ENCODE data around the gene BCR.
A peak's percentile ranks its signal among the peaks of the same experiment; 100 is the strongest.

The BCR gene

GRCh38 chr22:23274891-23275694, 94.8 kb downstream of the BCR start:
- in situ Hi-C loops (cut with HindIII; ENCODE audit: low pct_ligation_motif_present, low pct_unique_long_range_greater_than_20kb, low sequenced_read_pairs): no loop called here
- no peak for DNase-seq

- in situ Hi-C loops (cut with HindIII; ENCODE audit: low pct_ligation_motif_present, low pct_unique_long_range_greater_than_20kb, low sequenced_read_pairs): no loop called here
- DNase-seq: no peak
Observed at GRCh38 chr22:23275751-23276150, 95.4 kb downstream of the BCR start.

- in situ Hi-C loops (cut with HindIII; ENCODE audit: low pct_ligation_motif_present, low pct_unique_long_range_greater_than_20kb, low sequenced_read_pairs): no loop called here
Observed at GRCh38 chr22:23276656-23277582, 96.6 kb downstream of the BCR start.

GRCh38 chr22:23277583-23278295, 97.4 kb downstream of the BCR start:
- in situ Hi-C loops (cut with HindIII; ENCODE audit: low pct_ligation_motif_present, low pct_unique_long_range_greater_than_20kb, low sequenced_read_pairs): no loop called here
- DNase-seq: no peak

More at GRCh38 chr22:23276656-23277582, 96.6 kb downstream of the BCR start:
- DNase-seq: no peak

GRCh38 chr22:23278883-23279675, 98.8 kb downstream of the BCR start:
- in situ Hi-C loops (cut with HindIII; ENCODE audit: low pct_ligation_motif_present, low pct_unique_long_range_greater_than_20kb, low sequenced_read_pairs): no loop called here
- no peak for DNase-seq

- in situ Hi-C loops (cut with HindIII; ENCODE audit: low pct_ligation_motif_present, low pct_unique_long_range_greater_than_20kb, low sequenced_read_pairs): no loop called here
Observed at GRCh38 chr22:23279781-23280180, 99.5 kb downstream of the BCR start.

GRCh38 chr22:23280356-23281052, 100.2 kb downstream of the BCR start:
- in situ Hi-C loops (cut with HindIII; ENCODE audit: low pct_ligation_motif_present, low pct_unique_long_range_greater_than_20kb, low sequenced_read_pairs): no loop called here
- no peak for DNase-seq

More at GRCh38 chr22:23279781-23280180, 99.5 kb downstream of the BCR start:
- no peak for DNase-seq

- in situ Hi-C loops (cut with HindIII; ENCODE audit: low pct_ligation_motif_present, low pct_unique_long_range_greater_than_20kb, low sequenced_read_pairs): no loop called here
Observed at GRCh38 chr22:23281053-23281405, 100.7 kb downstream of the BCR start.

GRCh38 chr22:23281406-23282088, 101.2 kb downstream of the BCR start:
- DNase-seq: peak; percentile 77
- in situ Hi-C loops (cut with HindIII; ENCODE audit: low pct_ligation_motif_present, low pct_unique_long_range_greater_than_20kb, low sequenced_read_pairs): no loop called here

More at GRCh38 chr22:23281053-23281405, 100.7 kb downstream of the BCR start:
- DNase-seq: no peak

- in situ Hi-C loops (cut with HindIII; ENCODE audit: low pct_ligation_motif_present, low pct_unique_long_range_greater_than_20kb, low sequenced_read_pairs): no loop called here
- DNase-seq: peak; percentile 93
Observed at GRCh38 chr22:23282089-23282501, 101.8 kb downstream of the BCR start.

- DNase-seq: no peak
- in situ Hi-C loops (cut with HindIII; ENCODE audit: low pct_ligation_motif_present, low pct_unique_long_range_greater_than_20kb, low sequenced_read_pairs): no loop called here
Observed at GRCh38 chr22:23282516-23282915, 102.2 kb downstream of the BCR start.

- in situ Hi-C loops (cut with HindIII; ENCODE audit: low pct_ligation_motif_present, low pct_unique_long_range_greater_than_20kb, low sequenced_read_pairs): no loop called here
- no peak for DNase-seq
Observed at GRCh38 chr22:23282986-23283385, 102.7 kb downstream of the BCR start.

GRCh38 chr22:23283591-23284503, 103.5 kb downstream of the BCR start:
- DNase-seq: no peak
- in situ Hi-C loops (cut with HindIII; ENCODE audit: low pct_ligation_motif_present, low pct_unique_long_range_greater_than_20kb, low sequenced_read_pairs): no loop called here

- in situ Hi-C loops (cut with HindIII; ENCODE audit: low pct_ligation_motif_present, low pct_unique_long_range_greater_than_20kb, low sequenced_read_pairs): no loop called here
- no peak for DNase-seq
Observed at GRCh38 chr22:23284504-23285033, 104.3 kb downstream of the BCR start.

- in situ Hi-C loops (cut with HindIII; ENCODE audit: low pct_ligation_motif_present, low pct_unique_long_range_greater_than_20kb, low sequenced_read_pairs): no loop called here
- DNase-seq: no peak
Observed at GRCh38 chr22:23285236-23285635, 104.9 kb downstream of the BCR start.

GRCh38 chr22:23285734-23286133, 105.4 kb downstream of the BCR start:
- in situ Hi-C loops (cut with HindIII; ENCODE audit: low pct_ligation_motif_present, low pct_unique_long_range_greater_than_20kb, low sequenced_read_pairs): no loop called here
- no peak for DNase-seq

Data from ACHN (cell line).